HEK293 (cell line): ENCODE measurements around the gene DUSP15.

Experiments
- ZNF121 ChIP-seq: fragments of 450-650 bp; formaldehyde crosslinking; IDR thresholded peaks from 2 replicates; pipeline ENCODE4 v1.5.1; 2016; ENCODE audit warnings: missing biosample characterization, missing genetic modification characterization
- TF ChIP-seq, protein P1 (sequence below): fragments of 450-650 bp; formaldehyde crosslinking; IDR thresholded peaks from 2 replicates; pipeline ENCODE4 v1.5.1; 2016; ENCODE audit warnings: missing biosample characterization, missing genetic modification characterization

DNA sequence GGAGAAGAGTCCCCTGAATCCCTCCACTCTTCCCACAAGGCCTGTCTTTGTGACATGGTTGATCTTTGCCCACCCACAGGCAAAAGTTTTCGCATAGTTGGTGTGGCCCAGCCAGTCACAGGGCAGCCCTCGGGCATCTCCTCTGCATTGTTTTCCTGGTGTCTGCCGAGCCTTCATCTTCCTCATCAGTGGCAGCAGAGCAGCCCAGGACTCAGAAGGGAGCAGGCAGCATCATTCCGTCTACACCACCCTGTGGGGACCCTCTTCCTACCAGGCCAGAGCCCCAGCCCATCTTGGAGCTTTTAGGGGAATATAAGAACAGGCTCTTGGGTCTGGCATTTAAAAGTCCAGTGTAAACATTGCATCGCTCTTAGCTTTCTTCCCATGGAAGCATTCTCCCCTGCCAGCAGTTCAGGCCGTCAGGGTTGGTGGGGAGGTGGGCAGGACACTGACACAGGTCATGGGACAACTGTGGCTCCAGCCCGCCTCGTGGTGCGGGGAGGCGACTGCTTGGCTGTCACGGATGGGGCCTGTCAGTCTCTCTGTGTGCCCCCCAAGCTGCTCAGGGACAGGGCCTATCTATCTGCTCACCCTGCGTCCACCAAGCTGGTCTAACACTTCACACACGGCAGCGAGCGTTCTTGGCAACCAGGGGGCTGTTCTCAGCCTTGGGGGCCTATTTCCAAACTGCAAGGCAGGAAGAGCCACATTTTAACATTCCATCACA is 43.3 kb upstream of the DUSP15 start:
- TF ChIP-seq, protein P1, sequence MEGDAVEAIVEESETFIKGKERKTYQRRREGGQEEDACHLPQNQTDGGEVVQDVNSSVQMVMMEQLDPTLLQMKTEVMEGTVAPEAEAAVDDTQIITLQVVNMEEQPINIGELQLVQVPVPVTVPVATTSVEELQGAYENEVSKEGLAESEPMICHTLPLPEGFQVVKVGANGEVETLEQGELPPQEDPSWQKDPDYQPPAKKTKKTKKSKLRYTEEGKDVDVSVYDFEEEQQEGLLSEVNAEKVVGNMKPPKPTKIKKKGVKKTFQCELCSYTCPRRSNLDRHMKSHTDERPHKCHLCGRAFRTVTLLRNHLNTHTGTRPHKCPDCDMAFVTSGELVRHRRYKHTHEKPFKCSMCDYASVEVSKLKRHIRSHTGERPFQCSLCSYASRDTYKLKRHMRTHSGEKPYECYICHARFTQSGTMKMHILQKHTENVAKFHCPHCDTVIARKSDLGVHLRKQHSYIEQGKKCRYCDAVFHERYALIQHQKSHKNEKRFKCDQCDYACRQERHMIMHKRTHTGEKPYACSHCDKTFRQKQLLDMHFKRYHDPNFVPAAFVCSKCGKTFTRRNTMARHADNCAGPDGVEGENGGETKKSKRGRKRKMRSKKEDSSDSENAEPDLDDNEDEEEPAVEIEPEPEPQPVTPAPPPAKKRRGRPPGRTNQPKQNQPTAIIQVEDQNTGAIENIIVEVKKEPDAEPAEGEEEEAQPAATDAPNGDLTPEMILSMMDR (tag by site-specific recombination), result no peak
- TF ChIP-seq ZNF121, result no peak
